Ureter (tissue), 1 donor: ENCODE data around the gene PRDM15. TPM values are rescaled to one million over a fixed set of nuclear protein-coding genes. Genes with fewer than 3 reads are reported as not detected.

ENCODE experiments used
- DNase-seq: peaks from one replicate; pipeline ENCODE4 v3.0.0-alpha.2; 2020; ENCODE audit warnings: low spot score
- total RNA-seq: library from RNA; stranded (reverse); gene quantifications from one replicate; pipeline ENCODE4 v1.2.4, GENCODE V29; 2023
- donor health status: DM: yes; HTN: yes; CAD: no.

The PRDM15 gene
- total RNA-seq, 1 donor from 2014 or later = 14.1 TPM

GRCh38 chr21:41764558-41765419 lies 114.4 kb downstream of the PRDM15 start:
- no peak for DNase-seq

- no peak for DNase-seq
These were observed 115.1 kb downstream of the PRDM15 start for GRCh38 chr21:41763996-41764395.

- DNase-seq = no peak
These were observed 115.7 kb downstream of the PRDM15 start for GRCh38 chr21:41763398-41763931.

GRCh38 chr21:41762753-41763152 lies 116.4 kb downstream of the PRDM15 start:
- DNase-seq = no peak

GRCh38 chr21:41761934-41762635 lies 117.1 kb downstream of the PRDM15 start:
- no peak for DNase-seq

GRCh38 chr21:41761211-41761933 lies 117.8 kb downstream of the PRDM15 start:
- DNase-seq = no peak

- DNase-seq = no peak
These were observed 118.7 kb downstream of the PRDM15 start for GRCh38 chr21:41760411-41760810.

GRCh38 chr21:41759926-41760325 lies 119.2 kb downstream of the PRDM15 start:
- DNase-seq = no peak

GRCh38 chr21:41759214-41759840 lies 119.8 kb downstream of the PRDM15 start:
- DNase-seq = no peak

- DNase-seq = no peak
These were observed 120.6 kb downstream of the PRDM15 start for GRCh38 chr21:41758550-41758949.

- DNase-seq = no peak
These were observed 123.0 kb downstream of the PRDM15 start for GRCh38 chr21:41755934-41756773.

- no peak for DNase-seq
These were observed 123.7 kb downstream of the PRDM15 start for GRCh38 chr21:41755258-41755933.

- no peak for DNase-seq
These were observed 124.7 kb downstream of the PRDM15 start for GRCh38 chr21:41754479-41754891.

- DNase-seq = no peak
These were observed 125.9 kb downstream of the PRDM15 start for GRCh38 chr21:41753006-41753898.

- DNase-seq = no peak
These were observed 126.9 kb downstream of the PRDM15 start for GRCh38 chr21:41752231-41752681.

GRCh38 chr21:41751611-41752011 lies 127.5 kb downstream of the PRDM15 start:
- peak; percentile 86 for DNase-seq

GRCh38 chr21:41750532-41751151 lies 128.5 kb downstream of the PRDM15 start:
- DNase-seq = no peak

GRCh38 chr21:41750051-41750450 lies 129.1 kb downstream of the PRDM15 start:
- DNase-seq = no peak
